SK-N-SH treated with all-trans-retinoic acid at 6 μM for 48 hours (cell line): ENCODE data around the gene ADRA2C.

ENCODE experiments used
- ATAC-seq: fragments of 200-7000 bp; cut with Tn5 transposase; 3 replicates; pipeline ENCODE4 v1.9.1; 2020; ENCODE audit warnings: mild to moderate bottlenecking, moderate library complexity
- ARNTL ChIP-seq: fragments of 450-650 bp; formaldehyde crosslinking; IDR thresholded peaks from 2 replicates; pipeline ENCODE4 v1.5.0; 2020; ENCODE audit warnings: low read depth, mild to moderate bottlenecking, moderate library complexity, borderline replicate concordance
- BACH2 ChIP-seq: fragments of 250-450 bp; sonication (Bioruptor Pico); IDR thresholded peaks from 2 replicates; pipeline ENCODE4 v1.9.0; 2021; ENCODE audit warnings: mild to moderate bottlenecking, borderline replicate concordance
- CSDC2 ChIP-seq: fragments of 250-450 bp; sonication (Bioruptor Pico); IDR thresholded peaks from 2 replicates; pipeline ENCODE4 v1.5.0; 2020; ENCODE audit warnings: mild to moderate bottlenecking, moderate library complexity
- CSRNP3 ChIP-seq: fragments of 250-450 bp; sonication (Bioruptor Pico); IDR thresholded peaks from 2 replicates; pipeline ENCODE4 v1.5.1; 2021; ENCODE audit warnings: mild to moderate bottlenecking, moderate library complexity
- ESRRG ChIP-seq: fragments of 250-450 bp; sonication (Bioruptor Pico); IDR thresholded peaks from 2 replicates; pipeline ENCODE4 v1.6.1; 2021; ENCODE audit warnings: mild to moderate bottlenecking
- GLIS3 ChIP-seq: fragments of 250-450 bp; sonication (Bioruptor Pico); IDR thresholded peaks from 2 replicates; pipeline ENCODE4 v1.5.0; 2020; ENCODE audit warnings: mild to moderate bottlenecking, moderate library complexity
- ISL1 ChIP-seq: fragments of 250-450 bp; sonication (Bioruptor Pico); IDR thresholded peaks from 2 replicates; pipeline ENCODE4 v2.1.2; 2022; ENCODE audit warnings: mild to moderate bottlenecking, moderate library complexity
- PPARA ChIP-seq: fragments of 250-450 bp; sonication (Bioruptor Pico); IDR thresholded peaks from 2 replicates; pipeline ENCODE4 v1.5.0; 2020; ENCODE audit warnings: mild to moderate bottlenecking, borderline replicate concordance
- RARB ChIP-seq: fragments of 250-450 bp; sonication (Bioruptor Pico); IDR thresholded peaks from 2 replicates; pipeline ENCODE4 v1.8.0; 2021; ENCODE audit warnings: mild to moderate bottlenecking, moderate library complexity
- SNAI2 ChIP-seq: fragments of 250-450 bp; sonication (Bioruptor Pico); IDR thresholded peaks from 2 replicates; pipeline ENCODE4 v1.5.0; 2020; ENCODE audit warnings: mild to moderate bottlenecking, moderate library complexity
- TCF4 ChIP-seq: fragments of 250-450 bp; sonication (Bioruptor Pico); IDR thresholded peaks from 2 replicates; pipeline ENCODE4 v1.8.0; 2021; ENCODE audit warnings: mild to moderate bottlenecking, moderate library complexity, borderline replicate concordance
- TOX ChIP-seq: fragments of 250-450 bp; sonication (Bioruptor Pico); IDR thresholded peaks from 2 replicates; pipeline ENCODE4 v1.8.0; 2021; ENCODE audit warnings: mild to moderate bottlenecking, moderate library complexity, borderline replicate concordance
- TSHZ2 ChIP-seq: fragments of 250-450 bp; sonication (Bioruptor Pico); IDR thresholded peaks from 2 replicates; pipeline ENCODE4 v1.5.0; 2020; ENCODE audit warnings: mild to moderate bottlenecking, moderate library complexity
- ZC3H10 ChIP-seq: fragments of 250-450 bp; sonication (Bioruptor Pico); IDR thresholded peaks from 2 replicates; pipeline ENCODE4 v1.5.1; 2021; ENCODE audit warnings: mild to moderate bottlenecking, moderate library complexity
- ZFP3 ChIP-seq: fragments of 250-450 bp; sonication (Bioruptor Pico); IDR thresholded peaks from 2 replicates; pipeline ENCODE4 v1.5.0; 2020; ENCODE audit warnings: mild to moderate bottlenecking, moderate library complexity
- ZFP30 ChIP-seq: fragments of 450-650 bp; formaldehyde crosslinking; IDR thresholded peaks from 2 replicates; pipeline ENCODE4 v1.5.0; 2022; ENCODE audit warnings: mild to moderate bottlenecking, moderate library complexity
- ZNF565 ChIP-seq: fragments of 450-650 bp; formaldehyde crosslinking; conservative IDR thresholded peaks from 2 replicates; pipeline ENCODE4 v1.5.0; 2020; ENCODE audit warnings: low read depth, mild to moderate bottlenecking, moderate library complexity
- ZNF70 ChIP-seq: fragments of 450-650 bp; formaldehyde crosslinking; IDR thresholded peaks from 2 replicates; pipeline ENCODE4 v1.5.0; 2020; ENCODE audit warnings: mild to moderate bottlenecking, moderate library complexity
- TF ChIP-seq, protein P1 (sequence below): fragments of 250-450 bp; sonication (Bioruptor Pico); IDR thresholded peaks from 2 replicates; pipeline ENCODE4 v1.8.0; 2021; ENCODE audit warnings: low read depth, mild to moderate bottlenecking, moderate library complexity, borderline replicate concordance
- TF ChIP-seq, protein P2 (sequence below): fragments of 250-450 bp; sonication (Bioruptor Pico); IDR thresholded peaks from 2 replicates; pipeline ENCODE4 v1.8.0; 2020; ENCODE audit warnings: mild to moderate bottlenecking, moderate library complexity, borderline replicate concordance
- TF ChIP-seq, protein P3 (sequence below): fragments of 250-450 bp; sonication (Bioruptor Pico); IDR thresholded peaks from 2 replicates; pipeline ENCODE4 v1.5.1; 2020; ENCODE audit warnings: low read depth, mild to moderate bottlenecking, moderate library complexity

ADRA2C gene

GRCh38 chr4:3740256-3740655, 25.9 kb upstream of the ADRA2C start:
- no peak for TF ChIP-seq TCF4
- no peak for TF ChIP-seq CSDC2 (CRISPR knock-in tag)
- no peak for TF ChIP-seq GLIS3 (CRISPR knock-in tag)
- no peak for TF ChIP-seq BACH2 (CRISPR knock-in tag)
- TF ChIP-seq ZFP3 (CRISPR knock-in tag): no peak
- TF ChIP-seq ESRRG (CRISPR knock-in tag): no peak
- no peak for TF ChIP-seq SNAI2 (CRISPR knock-in tag)
- TF ChIP-seq, protein P1, sequence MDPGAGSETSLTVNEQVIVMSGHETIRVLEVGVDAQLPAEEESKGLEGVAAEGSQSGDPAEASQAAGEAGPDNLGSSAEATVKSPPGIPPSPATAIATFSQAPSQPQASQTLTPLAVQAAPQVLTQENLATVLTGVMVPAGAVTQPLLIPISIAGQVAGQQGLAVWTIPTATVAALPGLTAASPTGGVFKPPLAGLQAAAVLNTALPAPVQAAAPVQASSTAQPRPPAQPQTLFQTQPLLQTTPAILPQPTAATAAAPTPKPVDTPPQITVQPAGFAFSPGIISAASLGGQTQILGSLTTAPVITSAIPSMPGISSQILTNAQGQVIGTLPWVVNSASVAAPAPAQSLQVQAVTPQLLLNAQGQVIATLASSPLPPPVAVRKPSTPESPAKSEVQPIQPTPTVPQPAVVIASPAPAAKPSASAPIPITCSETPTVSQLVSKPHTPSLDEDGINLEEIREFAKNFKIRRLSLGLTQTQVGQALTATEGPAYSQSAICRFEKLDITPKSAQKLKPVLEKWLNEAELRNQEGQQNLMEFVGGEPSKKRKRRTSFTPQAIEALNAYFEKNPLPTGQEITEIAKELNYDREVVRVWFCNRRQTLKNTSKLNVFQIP (CRISPR knock-in tag): no peak
- TF ChIP-seq TOX (CRISPR knock-in tag): no peak
- TF ChIP-seq PPARA (CRISPR knock-in tag): no peak
- TF ChIP-seq TSHZ2 (CRISPR knock-in tag): no peak
- TF ChIP-seq ZC3H10 (CRISPR knock-in tag): no peak
- TF ChIP-seq, protein P2, sequence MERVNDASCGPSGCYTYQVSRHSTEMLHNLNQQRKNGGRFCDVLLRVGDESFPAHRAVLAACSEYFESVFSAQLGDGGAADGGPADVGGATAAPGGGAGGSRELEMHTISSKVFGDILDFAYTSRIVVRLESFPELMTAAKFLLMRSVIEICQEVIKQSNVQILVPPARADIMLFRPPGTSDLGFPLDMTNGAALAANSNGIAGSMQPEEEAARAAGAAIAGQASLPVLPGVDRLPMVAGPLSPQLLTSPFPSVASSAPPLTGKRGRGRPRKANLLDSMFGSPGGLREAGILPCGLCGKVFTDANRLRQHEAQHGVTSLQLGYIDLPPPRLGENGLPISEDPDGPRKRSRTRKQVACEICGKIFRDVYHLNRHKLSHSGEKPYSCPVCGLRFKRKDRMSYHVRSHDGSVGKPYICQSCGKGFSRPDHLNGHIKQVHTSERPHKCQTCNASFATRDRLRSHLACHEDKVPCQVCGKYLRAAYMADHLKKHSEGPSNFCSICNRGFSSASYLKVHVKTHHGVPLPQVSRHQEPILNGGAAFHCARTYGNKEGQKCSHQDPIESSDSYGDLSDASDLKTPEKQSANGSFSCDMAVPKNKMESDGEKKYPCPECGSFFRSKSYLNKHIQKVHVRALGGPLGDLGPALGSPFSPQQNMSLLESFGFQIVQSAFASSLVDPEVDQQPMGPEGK (CRISPR knock-in tag): no peak
- TF ChIP-seq RARB: no peak
- no peak for ATAC-seq

GRCh38 chr4:3741217-3742011, 24.8 kb upstream of the ADRA2C start:
- ATAC-seq: no peak
- TF ChIP-seq, protein P2 (CRISPR knock-in tag): no peak
- TF ChIP-seq RARB (no peak), PPARA (CRISPR knock-in tag) (no peak), TCF4 (no peak), ESRRG (CRISPR knock-in tag) (no peak), ZNF565 (CRISPR knock-in tag) (no peak), BACH2 (CRISPR knock-in tag) (no peak), ZNF70 (no peak), ISL1 (CRISPR knock-in tag) (no peak), CSRNP3 (CRISPR knock-in tag) (no peak), ZFP30 (CRISPR knock-in tag) (no peak), ZFP3 (CRISPR knock-in tag) (no peak), ARNTL (CRISPR knock-in tag) (no peak)
- TF ChIP-seq, protein P3, sequence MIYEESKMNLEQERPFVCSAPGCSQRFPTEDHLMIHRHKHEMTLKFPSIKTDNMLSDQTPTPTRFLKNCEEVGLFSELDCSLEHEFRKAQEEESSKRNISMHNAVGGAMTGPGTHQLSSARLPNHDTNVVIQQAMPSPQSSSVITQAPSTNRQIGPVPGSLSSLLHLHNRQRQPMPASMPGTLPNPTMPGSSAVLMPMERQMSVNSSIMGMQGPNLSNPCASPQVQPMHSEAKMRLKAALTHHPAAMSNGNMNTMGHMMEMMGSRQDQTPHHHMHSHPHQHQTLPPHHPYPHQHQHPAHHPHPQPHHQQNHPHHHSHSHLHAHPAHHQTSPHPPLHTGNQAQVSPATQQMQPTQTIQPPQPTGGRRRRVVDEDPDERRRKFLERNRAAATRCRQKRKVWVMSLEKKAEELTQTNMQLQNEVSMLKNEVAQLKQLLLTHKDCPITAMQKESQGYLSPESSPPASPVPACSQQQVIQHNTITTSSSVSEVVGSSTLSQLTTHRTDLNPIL (CRISPR knock-in tag): no peak
- TF ChIP-seq, protein P1 (CRISPR knock-in tag): no peak
- TF ChIP-seq, all 23 proteins: peak for 0
